HG03457 (cell line): Measurements from ENCODE around the gene OPA3.
"Not testable (repeated sequence)": the region's sequence is repeated elsewhere in the genome, so short reads cannot be mapped to it uniquely, and the experiment has no call there.

ENCODE experiments used
- ATAC-seq: cut with Tn5 transposase; IDR thresholded peaks from one replicate; pipeline ENCODE4 v1.9.1; 2021; ENCODE audit warnings: moderate number of reproducible peaks; ENCODE audit not compliant: unreplicated experiment

The OPA3 gene

GRCh38 chr19:45584332-45585157 is at the start of gene OPA3:
Gene OPA3 (minus strand): TSS chr19:45584802. CDS start chr19:45584764, 38 bp downstream.
- peak; percentile 73 for ATAC-seq

- no peak for ATAC-seq
These were observed 48.0 kb upstream of the OPA3 start for GRCh38 chr19:45632468-45633196.

- no peak for ATAC-seq
These were observed 45.9 kb upstream of the OPA3 start for GRCh38 chr19:45630463-45630862.

GRCh38 chr19:45629704-45630103 is 45.1 kb upstream of the OPA3 start:
- ATAC-seq, result no peak

- ATAC-seq, result not testable (repeated sequence)
These were observed 43.6 kb upstream of the OPA3 start for GRCh38 chr19:45628219-45628618.

GRCh38 chr19:45623984-45624383 is 39.4 kb upstream of the OPA3 start:
- ATAC-seq, result no peak

- no peak for ATAC-seq
These were observed 37.4 kb upstream of the OPA3 start for GRCh38 chr19:45621976-45622503.

- ATAC-seq, result no peak
These were observed 36.8 kb upstream of the OPA3 start for GRCh38 chr19:45621389-45621788.

GRCh38 chr19:45616704-45617017 is 32.1 kb upstream of the OPA3 start:
- no peak for ATAC-seq

GRCh38 chr19:45615795-45616703 is 31.4 kb upstream of the OPA3 start:
- no peak for ATAC-seq

- not testable (repeated sequence) for ATAC-seq
These were observed 30.5 kb upstream of the OPA3 start for GRCh38 chr19:45615056-45615455.

GRCh38 chr19:45613926-45614725 is 29.5 kb upstream of the OPA3 start:
- ATAC-seq, result no peak

- no peak for ATAC-seq
These were observed 24.3 kb upstream of the OPA3 start for GRCh38 chr19:45608948-45609347.

GRCh38 chr19:45607071-45608029 is 22.7 kb upstream of the OPA3 start:
- no peak for ATAC-seq

- ATAC-seq, result no peak
These were observed 17.1 kb upstream of the OPA3 start, which contains the start of gene GPR4 for GRCh38 chr19:45601524-45602374. Gene GPR4 (minus strand): TSS chr19:45602212. CDS start chr19:45591866, 10,346 bp downstream.

GRCh38 chr19:45601115-45601514 is 16.5 kb upstream of the OPA3 start:
- no peak for ATAC-seq

GRCh38 chr19:45600340-45600885 is 15.8 kb upstream of the OPA3 start:
- ATAC-seq, result no peak

GRCh38 chr19:45599286-45599685 is 14.7 kb upstream of the OPA3 start:
- ATAC-seq, result no peak
